A673 (cell line): ENCODE data around the gene ICOSLG.
"Not testable (repeated sequence)": the region's sequence is repeated elsewhere in the genome, so short reads cannot be mapped to it uniquely, and the experiment has no call there.

ENCODE experiments used
- CTCF ChIP-seq: fragments of 300-800, 200-600 bp; sonication (generic); conservative IDR thresholded peaks from 2 replicates; pipeline ENCODE4 v1.5.1; 2017; ENCODE audit warnings: low read depth, mild to moderate bottlenecking, antibody characterized with exemption, low read length, moderate library complexity, mixed read lengths
- EZH2 ChIP-seq: fragments of 200-600 bp; sonication (generic); IDR thresholded peaks from 2 replicates; pipeline ENCODE4 v1.6.1; 2017; ENCODE audit warnings: borderline replicate concordance, low read depth, mild to moderate bottlenecking, mixed read lengths, antibody characterized with exemption, low read length; ENCODE audit not compliant: poor library complexity, severe bottlenecking

DNA sequence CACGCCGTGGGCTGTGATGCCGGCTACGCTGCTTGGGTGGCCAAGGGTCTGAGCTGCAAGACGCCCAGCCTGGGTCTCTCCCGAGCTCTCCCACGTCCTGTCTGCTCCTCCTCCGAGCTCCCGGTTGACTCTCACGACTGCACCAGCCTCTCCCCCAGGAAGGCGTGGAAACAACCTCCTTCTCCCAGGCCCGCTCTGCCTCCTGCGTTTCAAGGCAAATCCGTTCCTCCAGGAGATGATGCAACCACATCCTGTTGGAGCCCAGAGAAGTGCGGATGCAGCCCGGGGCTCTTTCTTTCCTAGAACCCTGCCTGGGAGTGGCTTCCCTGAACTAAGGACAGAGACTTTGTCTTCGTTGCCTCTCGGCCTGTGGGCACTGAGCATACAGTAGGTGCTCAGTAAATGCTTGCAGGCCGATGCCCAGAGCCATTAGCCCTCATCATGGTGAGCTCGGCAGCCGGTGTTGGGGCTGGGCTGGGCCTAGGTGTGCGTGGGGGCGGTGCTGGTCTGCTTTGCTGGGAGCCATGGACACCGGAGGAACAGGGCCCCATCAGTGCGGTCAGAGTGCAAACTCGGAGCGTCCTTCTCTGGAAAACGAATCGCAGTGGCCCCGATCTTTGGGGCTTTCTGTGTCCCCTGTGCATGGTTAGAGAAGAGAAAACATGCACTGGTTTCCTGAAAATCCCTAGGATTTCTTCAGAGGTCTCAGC lies 38.0 kb downstream of the ICOSLG start:
- TF ChIP-seq EZH2, CTCF: not testable (repeated sequence)
